ENCODE data around the gene KATNBL1.

DNA sequence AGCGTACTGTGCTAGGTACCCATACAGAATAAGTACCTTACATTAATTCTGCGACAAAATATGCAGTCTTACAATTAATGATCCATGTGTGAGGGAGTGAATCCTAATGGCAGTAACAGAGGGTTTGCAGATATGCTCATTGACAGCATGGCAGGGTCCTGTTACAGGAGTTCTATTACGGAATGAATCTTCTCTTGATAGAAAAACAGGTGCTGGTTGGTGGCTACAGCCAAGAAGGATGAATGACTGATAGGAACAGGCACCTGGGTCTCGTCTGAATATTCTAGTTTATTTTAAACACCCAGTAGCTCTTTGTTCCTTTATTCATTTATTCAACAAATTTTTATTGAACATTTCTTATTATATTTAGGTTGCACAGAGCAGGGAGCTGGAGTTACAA is 85.2 kb downstream of the KATNBL1 start:
- TF ChIP-seq CTCF (IDR thresholded peaks at IDR 0.05), result no peak
- TF ChIP-seq TCF7L2 (IDR thresholded peaks at IDR 0.05; ENCODE audit: low read depth, low read length), result no peak
- no peak for TF ChIP-seq REST (IDR thresholded peaks at IDR 0.05; ENCODE audit: insufficient read depth in 1 of 2, low read depth in 2 of 2, low read length in 1 of 2)
- TF ChIP-seq POLR2AphosphoS5 (IDR thresholded peaks at IDR 0.05; ENCODE audit: low read depth, low read length), result no peak
- TF ChIP-seq SIN3A (IDR thresholded peaks at IDR 0.05; ENCODE audit: borderline replicate concordance, insufficient read depth, low read depth, low read length), result no peak

Data from Panc1 (cell line).